T-cell (primary cell): ENCODE measurements around the gene SESN1. TPM values are rescaled to one million over a fixed set of nuclear protein-coding genes. Genes with fewer than 3 reads are reported as not detected.

Source experiments
- ATAC-seq, 4 experiments: fragments of 200-7000 bp in 3 of 4; fragments of 150-1000 bp in 1 of 4; cut with Tn5 transposase; replicated peaks in 1 of 4; 1 replicate in 3 of 4; 2 replicates in 1 of 4; pipeline ENCODE4 v1.10.0; 2021; ENCODE audit warnings: moderate library complexity in 3 of 4, mild to moderate bottlenecking in 2 of 4, moderate number of reproducible peaks in 1 of 4
- CTCF ChIA-PET, 2 donors: fragments of 300-600 bp; sonication (Branson Sonifier 250); formaldehyde crosslinking; loops; one replicate each; lab custom pipeline; 2022; ENCODE audit warnings: antibody characterized with exemption in 2 of 2; lab: Charles Lee
- POLR2A ChIA-PET, 2 donors: fragments of 300-600 bp; sonication (Branson Sonifier 250); formaldehyde crosslinking; loops; one replicate each; lab custom pipeline; 2022; ENCODE audit warnings: antibody characterized with exemption in 2 of 2; lab: Charles Lee
- DNase-seq, 35 experiments: peaks; one replicate each; pipeline versions ENCODE4 v3.0.0 to v3.0.0-alpha.2; 2013 to 2023
- H3K27ac ChIP-seq: one replicate; pipeline ENCODE4 v1.5.1; 2013; ENCODE audit warnings: low read length
- H3K27me3 ChIP-seq, 2 experiments: replicated peaks in 1 of 2; 1 replicate in 1 of 2; 2 replicates in 1 of 2; pipeline versions ENCODE4 v1.6.1 to v1.7.0; 2013; ENCODE audit warnings: low read length in 1 of 2, mixed read lengths in 1 of 2; ENCODE audit not compliant: control insufficient read depth in 2 of 2, insufficient read depth in 2 of 2; ENCODE audit errors: extremely low read depth in 1 of 2
- H3K36me3 ChIP-seq, 2 donors: 1 replicate in 1 of 2; 2 replicates in 1 of 2; pipeline versions ENCODE4 v1.6.1 to v1.7.0; 2013; ENCODE audit warnings: low read length in 1 of 2; ENCODE audit not compliant: control insufficient read depth in 2 of 2, insufficient read depth in 1 of 2; ENCODE audit errors: extremely low read depth in 1 of 2
- H3K4me1 ChIP-seq, 2 experiments: 1 replicate in 1 of 2; 2 replicates in 1 of 2; pipeline versions ENCODE4 v1.6.1 to v1.7.0; 2013; ENCODE audit warnings: low read length in 2 of 2, mixed read lengths in 1 of 2; ENCODE audit not compliant: insufficient read depth in 2 of 2, control insufficient read depth in 1 of 2; ENCODE audit errors: extremely low read depth in 1 of 2
- H3K4me3 ChIP-seq, 2 donors: 1 replicate in 1 of 2; 2 replicates in 1 of 2; pipeline versions ENCODE4 v1.5.1 to v1.7.0; 2013; ENCODE audit warnings: mild to moderate bottlenecking in 2 of 2, low read length in 1 of 2, moderate library complexity in 1 of 2; ENCODE audit not compliant: control insufficient read depth in 1 of 2; ENCODE audit errors: extremely low read depth in 1 of 2
- H3K9me3 ChIP-seq: 2 replicates; pipeline ENCODE4 v1.7.0; 2013
- H3K27ac Mint-ChIP-seq, 2 donors: one replicate each; pipeline ENCODE4 v1.8.0; 2020 to 2021; ENCODE audit warnings: mild to moderate bottlenecking in 2 of 2, mixed read lengths in 2 of 2
- H3K27me3 Mint-ChIP-seq, 2 donors: one replicate each; pipeline ENCODE4 v1.8.0; 2021 to 2022; ENCODE audit warnings: mixed read lengths in 2 of 2
- H3K36me3 Mint-ChIP-seq: one replicate; pipeline ENCODE4 v1.8.0; 2021; ENCODE audit warnings: mixed read lengths
- H3K4me1 Mint-ChIP-seq, 3 donors: one replicate each; pipeline ENCODE4 v1.8.0; 2020 to 2022; ENCODE audit warnings: mixed read lengths in 3 of 3, mild to moderate bottlenecking in 1 of 3
- H3K4me3 Mint-ChIP-seq, 3 donors: one replicate each; pipeline ENCODE4 v1.8.0; 2020 to 2022; ENCODE audit warnings: mild to moderate bottlenecking in 3 of 3, mixed read lengths in 3 of 3, moderate library complexity in 3 of 3
- H3K9me3 Mint-ChIP-seq, 3 donors: one replicate each; pipeline ENCODE4 v1.8.0; 2020 to 2022; ENCODE audit warnings: mixed read lengths in 3 of 3
- WGBS: methylation state at CpG from one replicate; pipeline ENCODE4 v1.1.5; 2013; ENCODE audit warnings: missing lambda C conversion rate; ENCODE audit not compliant: insufficient coverage; 5-methylcytosine and 5-hydroxymethylcytosine counted together
- total RNA-seq, 35 experiments: library from RNA in 6 of 35; stranded (reverse) in 6 of 35; fragments of 120-200 nt in 1 of 35; gene quantifications; one replicate each; pipeline versions ENCODE4 v1.2.1 to v1.2.4 and lab custom pipeline; 2013 to 2026

Gene SESN1
- total RNA-seq, 5 donors from 2014 or later (not counting 1 experiment from before 2014, with no cell fraction given): 24.2 to 75.5 (median 33.1) TPM

- Histone ChIP-seq H3K4me1 (no peaks in the 10 kb centered on the region), H3K27ac (no peak overlapping the region), H3K4me3 (no peak overlapping the region), H3K36me3 (peaks cover 0 to 35% of the 10 kb centered on the region in 2 donors), H3K27me3 (no peaks in the 10 kb centered on the region), H3K9me3 (no peaks in the 10 kb centered on the region)
- POLR2A ChIA-PET: no interaction called here
- peaks cover 30 to 35% (median 32%) of the 10 kb centered on the region in 3 donors for H3K4me1 Mint-ChIP-seq
- CTCF ChIA-PET: no interaction called here
- DNase-seq (no peak), ATAC-seq (no peak)
- no peaks in the 10 kb centered on the region for H3K27me3 Mint-ChIP-seq
- H3K36me3 Mint-ChIP-seq: peaks cover 32% of the 10 kb centered on the region
- H3K9me3 Mint-ChIP-seq: no peaks in the 10 kb centered on the region
- no CpG with 5 or more reads among the region's 2 CpGs for WGBS
- no peak overlapping the region for H3K4me3 Mint-ChIP-seq
- no peak overlapping the region for H3K27ac Mint-ChIP-seq
These were observed 94.4 kb downstream of the SESN1 start for GRCh38 chr6:109000289-109000688.

DNA sequence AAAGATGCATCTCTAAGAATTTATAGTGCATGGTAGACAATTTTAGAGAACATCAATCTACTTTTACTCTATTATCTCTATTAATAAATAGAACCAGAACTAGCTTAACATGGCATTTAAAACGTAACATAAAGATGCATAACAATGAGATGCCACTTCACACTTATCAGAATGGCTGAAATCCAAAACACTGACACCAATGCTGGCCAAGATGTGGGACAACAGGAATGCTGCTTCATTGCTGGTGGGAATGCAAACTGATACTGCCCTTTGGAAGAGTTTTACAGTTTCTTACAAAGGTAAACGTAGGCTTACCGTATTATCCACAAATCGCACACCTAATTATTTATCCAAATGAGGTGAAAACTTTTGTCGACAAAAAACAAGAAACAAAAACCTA, 95.2 kb downstream of the SESN1 start:
- no peaks in the 10 kb centered on the region for H3K27me3 Mint-ChIP-seq
- Histone ChIP-seq H3K9me3 (no peaks in the 10 kb centered on the region), H3K36me3 (peaks cover 0 to 36% of the 10 kb centered on the region in 2 donors), H3K4me3 (no peak overlapping the region), H3K4me1 (no peaks in the 10 kb centered on the region), H3K27me3 (no peaks in the 10 kb centered on the region), H3K27ac (no peak overlapping the region)
- no peak overlapping the region for H3K27ac Mint-ChIP-seq
- CTCF ChIA-PET: interaction anchor here in 1 of 2 donors (0.5 to 0.7 kb wide), 3 partner anchors 70 to 1018 kb away, joined by 3 read pairs; no protein-coding TSS in a partner anchor
- H3K4me1 Mint-ChIP-seq: peaks cover 22 to 26% (median 23%) of the 10 kb centered on the region in 3 donors
- H3K36me3 Mint-ChIP-seq: peaks cover 32% of the 10 kb centered on the region
- 100% methylated on average over 3 of the region's 5 CpGs for WGBS
- no peak overlapping the region for H3K4me3 Mint-ChIP-seq
- no peaks in the 10 kb centered on the region for H3K9me3 Mint-ChIP-seq
- DNase-seq (no peak), ATAC-seq (no peak)
- POLR2A ChIA-PET: no interaction called here

DNA sequence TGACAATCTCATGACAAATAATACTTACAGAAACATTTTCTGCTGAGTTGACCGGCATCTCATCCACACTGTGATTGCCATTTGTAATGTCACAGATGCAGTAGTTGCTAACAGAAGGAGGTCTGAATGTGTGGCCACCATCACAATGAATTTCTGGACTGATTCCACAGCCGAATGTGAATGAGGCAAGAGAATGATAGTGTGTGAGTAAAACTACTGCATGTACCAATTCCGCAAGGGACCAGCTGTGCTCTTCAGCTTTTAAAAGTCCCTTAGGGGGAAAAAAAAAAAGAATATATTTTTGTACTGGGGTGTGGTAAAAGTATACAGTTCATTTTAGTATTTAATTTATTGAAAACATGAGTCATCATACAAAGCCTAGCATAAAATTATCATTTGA, 96.2 kb downstream of the SESN1 start:
- WGBS: no CpG with 5 or more reads among the region's 3 CpGs
- Mint-ChIP-seq H3K9me3 (no peaks in the 10 kb centered on the region), H3K4me1 (peaks cover 15 to 20% (median 15%) of the 10 kb centered on the region in 3 donors), H3K27me3 (no peaks in the 10 kb centered on the region), H3K27ac (no peak overlapping the region), H3K4me3 (no peak overlapping the region), H3K36me3 (peaks cover 33% of the 10 kb centered on the region)
- H3K9me3 ChIP-seq: no peaks in the 10 kb centered on the region
- no peak for DNase-seq
- no peaks in the 10 kb centered on the region for H3K27me3 ChIP-seq
- H3K27ac ChIP-seq: no peak overlapping the region
- H3K36me3 ChIP-seq: peaks cover 0 to 44% of the 10 kb centered on the region in 2 donors
- no peak overlapping the region for H3K4me3 ChIP-seq
- CTCF ChIA-PET: interaction anchor here in 1 of 2 donors (1.2 kb wide), 1 partner anchor 38 kb away, joined by 3 read pairs; no protein-coding TSS in a partner anchor
- no peak for ATAC-seq
- H3K4me1 ChIP-seq: no peaks in the 10 kb centered on the region
- POLR2A ChIA-PET: interaction anchor here in 1 of 2 donors (0.6 kb wide), 2 partner anchors 12 to 136 kb away, joined by 3 read pairs; no protein-coding TSS in a partner anchor

DNA sequence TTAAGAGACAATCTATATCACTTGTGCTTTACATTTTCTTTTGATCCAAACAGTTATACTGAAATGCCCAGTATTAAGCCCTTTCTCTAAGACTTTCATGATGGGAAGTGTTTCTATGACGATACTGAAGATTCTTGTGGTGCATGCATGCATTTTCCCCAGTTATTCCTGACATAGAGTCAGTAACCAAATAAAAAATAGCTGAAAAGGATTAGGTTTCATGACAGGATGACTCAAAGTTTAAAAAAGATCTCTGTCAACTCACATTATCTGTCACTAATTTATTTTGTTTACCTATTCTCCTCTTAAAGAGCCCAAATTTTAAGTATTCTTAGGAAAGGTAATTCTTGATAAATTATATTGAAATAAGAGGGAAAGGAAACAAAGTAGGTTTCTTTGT, 98.4 kb downstream of the SESN1 start:
- H3K36me3 ChIP-seq: peaks cover 5 to 51% of the 10 kb centered on the region in 2 donors
- peak overlapping the region in 1 of 2 donors; percentile 4 for H3K27ac Mint-ChIP-seq
- WGBS: no CpG with 5 or more reads among the region's 1 CpG

GRCh38 chr6:108995296-108995695, 99.3 kb downstream of the SESN1 start:
- peaks cover 5 to 59% of the 10 kb centered on the region in 2 donors for H3K36me3 ChIP-seq
- DNase-seq (no peak), ATAC-seq (no peak)
- no peaks in the 10 kb centered on the region for H3K27me3 ChIP-seq
- no peaks in the 10 kb centered on the region for H3K27me3 Mint-ChIP-seq
- no peak overlapping the region for H3K27ac Mint-ChIP-seq
- no peaks in the 10 kb centered on the region for H3K9me3 ChIP-seq
- no peak overlapping the region for H3K27ac ChIP-seq
- H3K36me3 Mint-ChIP-seq: peaks cover 54% of the 10 kb centered on the region
- H3K4me3 ChIP-seq: no peak overlapping the region
- H3K9me3 Mint-ChIP-seq: no peaks in the 10 kb centered on the region
- no peaks in the 10 kb centered on the region for H3K4me1 ChIP-seq
- POLR2A ChIA-PET: interaction anchor here in 1 of 2 donors (0.5 kb wide), 1 partner anchor 73 kb away, joined by 7 read pairs; no protein-coding TSS in a partner anchor
- H3K4me1 Mint-ChIP-seq: no peaks in the 10 kb centered on the region
- CTCF ChIA-PET: interaction anchor here in 1 of 2 donors (0.7 kb wide), 1 partner anchor 465 kb away, joined by 3 read pairs; no protein-coding TSS in a partner anchor
- no peak overlapping the region for H3K4me3 Mint-ChIP-seq

More for the DNA sequence above, 98.4 kb downstream of the SESN1 start:
- ChIA-PET CTCF (no interaction called here), POLR2A (no interaction called here)
- H3K27me3 Mint-ChIP-seq: no peaks in the 10 kb centered on the region
- Histone ChIP-seq H3K27ac (no peak overlapping the region), H3K9me3 (no peaks in the 10 kb centered on the region), H3K27me3 (no peaks in the 10 kb centered on the region), H3K4me1 (no peaks in the 10 kb centered on the region), H3K4me3 (no peak overlapping the region)
- ATAC-seq (no peak), DNase-seq (no peak)
- H3K4me3 Mint-ChIP-seq: no peak overlapping the region
- peaks cover 0 to 2% (median 1%) of the 10 kb centered on the region in 3 donors for H3K4me1 Mint-ChIP-seq
- H3K9me3 Mint-ChIP-seq: no peaks in the 10 kb centered on the region
- H3K36me3 Mint-ChIP-seq: peaks cover 47% of the 10 kb centered on the region

DNA sequence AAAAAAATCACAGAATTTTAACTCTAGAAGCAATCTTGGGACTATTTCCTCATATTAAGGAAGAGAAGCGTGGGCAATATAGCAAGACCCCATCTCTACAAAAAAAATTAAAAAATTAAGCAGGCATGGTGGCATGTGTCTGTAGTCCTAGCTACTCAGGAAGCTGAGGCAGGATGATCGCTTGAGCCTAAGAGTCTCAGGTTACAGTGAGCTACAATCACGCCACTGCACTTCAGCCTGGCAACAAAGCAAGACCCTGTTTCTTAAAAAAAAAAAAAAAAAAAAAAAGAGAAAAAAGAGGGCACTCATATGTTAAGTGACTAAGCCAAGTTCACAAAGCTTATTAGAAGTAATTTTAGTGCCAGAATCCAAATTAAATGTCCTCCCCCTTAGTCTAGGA, 100.8 kb downstream of the SESN1 start:
- Histone ChIP-seq H3K36me3 (peaks cover 5 to 61% of the 10 kb centered on the region in 2 donors), H3K9me3 (no peaks in the 10 kb centered on the region), H3K4me1 (no peaks in the 10 kb centered on the region), H3K4me3 (no peak overlapping the region), H3K27me3 (no peaks in the 10 kb centered on the region), H3K27ac (no peak overlapping the region)
- Mint-ChIP-seq H3K27me3 (no peaks in the 10 kb centered on the region), H3K36me3 (peaks cover 52% of the 10 kb centered on the region), H3K9me3 (no peaks in the 10 kb centered on the region), H3K4me1 (no peaks in the 10 kb centered on the region), H3K27ac (no peak overlapping the region), H3K4me3 (no peak overlapping the region)
- ATAC-seq: no peak
- WGBS: 100% methylated on average over 1 of the region's 3 CpGs
- CTCF ChIA-PET: no interaction called here
- POLR2A ChIA-PET: interaction anchor here (0.6 kb wide), 3 partner anchors 64 to 146 kb away, joined by 5 to 13 read pairs (median 5); partner anchors contain the start of gene ARMC2 (in 1 of the 2)
- DNase-seq: no peak
